BLaER1 (cell line): ENCODE results near the gene PYY.
A peak's percentile ranks its signal among the peaks of the same experiment; 100 is the strongest.
"Not testable (repeated sequence)": the region's sequence is repeated elsewhere in the genome, so short reads cannot be mapped to it uniquely, and the experiment has no call there.

Experiments used
- H3K27ac ChIP-seq: shearing (Covaris generic); formaldehyde crosslinking; 2 replicates; pipeline ENCODE4 v1.8.1; 2022
- H3K27me3 ChIP-seq: shearing (Covaris generic); formaldehyde crosslinking; 2 replicates; pipeline ENCODE4 v1.8.1; 2022
- H3K36me3 ChIP-seq: shearing (Covaris generic); formaldehyde crosslinking; 2 replicates; pipeline ENCODE4 v1.8.1; 2022
- H3K4me1 ChIP-seq: shearing (Covaris generic); formaldehyde crosslinking; 2 replicates; pipeline ENCODE4 v1.8.1; 2022
- H3K4me2 ChIP-seq: shearing (Covaris generic); formaldehyde crosslinking; 2 replicates; pipeline ENCODE4 v1.8.1; 2022
- H3K4me3 ChIP-seq: shearing (Covaris generic); formaldehyde crosslinking; 2 replicates; pipeline ENCODE4 v1.8.1; 2022
- H3K9ac ChIP-seq: shearing (Covaris generic); formaldehyde crosslinking; 2 replicates; pipeline ENCODE4 v1.8.1; 2022
- H3K9me3 ChIP-seq: shearing (Covaris generic); formaldehyde crosslinking; 2 replicates; pipeline ENCODE4 v1.8.1; 2022
- H4K20me1 ChIP-seq: shearing (Covaris generic); formaldehyde crosslinking; 2 replicates; pipeline ENCODE4 v1.8.1; 2022
- Cebpa-rat ChIP-seq: shearing (Covaris generic); IDR thresholded peaks from 2 replicates; pipeline ENCODE4 v1.8.1; 2022

The PYY gene

GRCh38 chr17:43951750-43952149, 2.0 kb downstream of the PYY start:
- Histone ChIP-seq H3K4me2 (no peak overlapping the region), H3K27ac (no peak overlapping the region), H4K20me1 (no peaks in the 10 kb centered on the region), H3K27me3 (peaks cover 40% of the 10 kb centered on the region), H3K9ac (no peak overlapping the region), H3K4me1 (peaks cover 44% of the 10 kb centered on the region), H3K9me3 (no peaks in the 10 kb centered on the region), H3K4me3 (no peak overlapping the region), H3K36me3 (no peaks in the 10 kb centered on the region)
- no peak for TF ChIP-seq Cebpa-rat

DNA sequence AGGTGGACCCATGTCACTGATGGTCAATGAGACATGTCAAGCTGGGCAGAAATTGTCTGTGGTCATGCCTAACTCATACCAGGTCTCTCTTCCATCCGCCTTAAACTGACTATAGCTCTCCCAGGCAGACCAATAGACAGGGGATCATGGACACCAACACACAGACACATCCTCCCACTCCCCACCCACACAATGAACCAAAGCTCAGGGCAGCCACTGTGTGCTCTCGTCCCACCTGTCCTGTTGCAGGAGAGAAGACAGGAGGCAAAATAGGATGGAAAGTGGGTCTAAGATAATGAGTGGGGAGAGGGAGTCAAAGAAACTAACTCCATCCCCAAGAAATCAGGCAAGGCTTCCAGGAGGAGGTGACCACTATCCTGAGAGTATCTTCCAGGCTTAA, 3.2 kb downstream of the PYY start:
- H3K4me2 ChIP-seq = no peak overlapping the region
- H3K4me3 ChIP-seq = no peak overlapping the region
- no peak for TF ChIP-seq Cebpa-rat
- peaks cover 52% of the 10 kb centered on the region for H3K4me1 ChIP-seq
- no peaks in the 10 kb centered on the region for H3K9me3 ChIP-seq
- no peak overlapping the region for H3K27ac ChIP-seq
- no peaks in the 10 kb centered on the region for H3K36me3 ChIP-seq
- no peaks in the 10 kb centered on the region for H4K20me1 ChIP-seq
- H3K27me3 ChIP-seq = peaks cover 40% of the 10 kb centered on the region
- H3K9ac ChIP-seq = no peak overlapping the region

- Histone ChIP-seq H3K27me3 (peaks cover 40% of the 10 kb centered on the region), H3K4me1 (peaks cover 51% of the 10 kb centered on the region), H3K4me3 (no peak overlapping the region), H3K9ac (no peak overlapping the region), H3K9me3 (no peaks in the 10 kb centered on the region), H3K4me2 (peak overlapping the region; percentile 8), H4K20me1 (no peaks in the 10 kb centered on the region), H3K36me3 (no peaks in the 10 kb centered on the region), H3K27ac (no peak overlapping the region)
- TF ChIP-seq Cebpa-rat = no peak
These were observed 4.0 kb downstream of the PYY start for GRCh38 chr17:43949781-43950180.

- Histone ChIP-seq H3K9me3 (no peaks in the 10 kb centered on the region), H3K9ac (no peak overlapping the region), H3K4me1 (peaks cover 34% of the 10 kb centered on the region), H4K20me1 (no peaks in the 10 kb centered on the region), H3K36me3 (no peaks in the 10 kb centered on the region), H3K4me2 (peak overlapping the region; percentile 56), H3K27ac (no peak overlapping the region), H3K4me3 (no peak overlapping the region), H3K27me3 (peaks cover 10% of the 10 kb centered on the region)
- no peak for TF ChIP-seq Cebpa-rat
These were observed 7.0 kb downstream of the PYY start for GRCh38 chr17:43946781-43947180.

DNA sequence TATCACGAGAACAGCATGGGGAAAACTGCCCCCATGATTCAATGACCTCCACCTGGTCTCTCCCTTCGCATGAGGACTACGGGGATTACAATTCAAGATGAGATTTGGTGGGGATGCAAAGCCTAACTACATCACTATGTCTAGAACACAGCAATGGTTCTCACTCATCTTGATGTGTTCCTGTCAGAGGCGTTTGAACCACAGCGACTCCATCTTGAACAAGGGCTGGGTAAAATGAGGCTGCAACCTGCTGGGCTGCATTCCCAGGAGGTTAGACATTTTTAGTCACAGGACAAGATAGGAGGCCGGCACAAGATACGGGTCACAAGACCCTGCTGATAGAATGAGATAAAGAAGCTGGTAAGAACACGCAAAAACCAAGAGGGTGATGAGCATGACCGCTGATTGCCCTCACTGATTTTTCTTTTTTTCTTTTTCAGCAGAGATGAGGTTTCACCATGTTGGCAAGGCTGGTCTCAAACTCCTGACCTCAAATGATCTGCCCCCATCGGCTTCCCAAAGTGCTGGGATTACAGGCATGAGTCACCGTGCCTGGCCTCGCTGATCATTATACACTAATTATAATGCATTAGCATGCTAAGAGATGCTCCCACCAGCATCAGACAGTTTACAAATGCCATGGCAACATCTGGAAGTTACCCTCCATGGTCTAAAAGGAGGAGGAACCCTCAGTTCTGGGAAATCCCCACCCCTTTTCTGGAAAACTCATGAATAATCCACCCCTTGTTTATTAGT, 8.5 kb downstream of the PYY start:
- Histone ChIP-seq H4K20me1 (no peaks in the 10 kb centered on the region), H3K4me1 (peaks cover 43% of the 10 kb centered on the region), H3K4me3 (no peak overlapping the region), H3K9ac (no peak overlapping the region), H3K9me3 (no peaks in the 10 kb centered on the region), H3K4me2 (no peak overlapping the region), H3K27ac (no peak overlapping the region), H3K36me3 (no peaks in the 10 kb centered on the region), H3K27me3 (no peaks in the 10 kb centered on the region)
- no peak for TF ChIP-seq Cebpa-rat

DNA sequence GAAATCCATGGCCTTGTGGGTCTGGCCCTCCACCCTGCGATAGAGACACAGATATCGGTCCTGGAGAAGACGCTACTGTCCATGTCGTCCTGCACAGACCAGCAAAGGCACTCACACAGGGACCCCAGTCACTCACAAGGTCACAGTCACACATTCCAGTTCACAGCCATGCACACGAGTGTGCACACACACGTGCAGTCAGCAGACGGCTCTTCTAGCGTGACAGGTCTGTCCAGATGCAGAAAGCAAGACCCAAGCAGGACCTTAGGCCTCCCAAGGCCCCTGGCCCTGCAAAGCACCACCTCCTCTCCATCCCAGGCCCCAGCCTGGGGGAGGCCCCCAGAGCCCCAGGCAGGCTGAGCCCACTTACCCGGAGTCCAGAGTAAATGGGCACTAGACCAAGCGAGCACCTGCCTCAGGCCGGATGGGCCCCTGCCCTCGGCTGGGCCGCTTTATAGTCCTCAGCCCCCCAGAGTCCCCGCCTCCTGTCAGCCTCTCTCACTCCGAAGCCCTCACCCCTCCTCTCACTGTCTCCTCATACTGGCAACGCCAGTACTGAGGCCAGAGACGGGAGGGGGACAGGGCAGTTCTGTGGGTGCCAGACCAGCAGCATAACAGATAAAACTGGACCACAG, 11.6 kb downstream of the PYY start, which contains the start of gene PPY:
Gene PPY, minus strand, starts transcription at position 426 of the 635 bp plus-strand sequence. CDS start 822 bp downstream, outside the sequence.
- Histone ChIP-seq H3K4me1 (peaks cover 56% of the 10 kb centered on the region), H3K4me2 (no peak within 1 kb of the TSS), H3K9ac (no peak within 1 kb of the TSS), H3K4me3 (no peak within 1 kb of the TSS), H3K36me3 (no peaks in the 10 kb centered on the region), H4K20me1 (no peaks in the 10 kb centered on the region), H3K27me3 (no peaks in the 10 kb centered on the region), H3K9me3 (no peaks in the 10 kb centered on the region), H3K27ac (no peak within 1 kb of the TSS)
- no peak for TF ChIP-seq Cebpa-rat

DNA sequence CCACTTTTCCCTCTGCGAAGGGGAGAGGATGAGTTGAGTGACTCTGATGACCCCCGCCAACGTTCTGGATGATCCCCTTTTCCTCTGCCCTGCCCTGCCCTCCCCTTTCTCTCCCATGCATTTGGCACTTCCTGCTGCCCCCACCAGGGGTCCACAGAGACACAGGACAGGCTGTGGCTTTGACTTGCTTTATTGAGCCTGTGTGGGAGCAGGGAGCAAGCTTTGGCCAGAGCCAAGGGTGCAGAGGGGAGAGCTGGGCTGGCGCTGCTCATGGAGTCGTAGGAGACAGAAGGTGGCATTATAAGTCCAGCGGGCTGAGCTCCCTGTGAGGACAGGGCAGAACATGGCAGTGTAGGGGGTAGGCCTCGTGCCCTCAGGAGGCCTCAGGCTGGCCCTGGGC, 13.1 kb downstream of the PYY start:
- Histone ChIP-seq H3K4me2 (peak overlapping the region; percentile 88; the same call in 1 of the 2 replicates), H3K27me3 (no peaks in the 10 kb centered on the region), H3K9me3 (no peaks in the 10 kb centered on the region), H3K36me3 (no peaks in the 10 kb centered on the region), H3K27ac (peak overlapping the region; percentile 59; the same call in 1 of the 2 replicates), H3K4me3 (no peak overlapping the region), H4K20me1 (no peaks in the 10 kb centered on the region), H3K4me1 (peaks cover 41% of the 10 kb centered on the region), H3K9ac (no peak overlapping the region)
- no peak for TF ChIP-seq Cebpa-rat

GRCh38 chr17:43939886-43940285, 13.9 kb downstream of the PYY start:
- no peaks in the 10 kb centered on the region for H3K36me3 ChIP-seq

GRCh38 chr17:43939452-43939851, 14.3 kb downstream of the PYY start:
- not testable (repeated sequence) for H3K9ac ChIP-seq, H3K27ac ChIP-seq, H3K9me3 ChIP-seq, H4K20me1 ChIP-seq, H3K36me3 ChIP-seq, H3K27me3 ChIP-seq
- Histone ChIP-seq H3K4me3 (peak overlapping the region; percentile 64; the same call in 1 of the 2 replicates), H3K4me2 (peak overlapping the region; percentile 88), H3K4me1 (peaks cover 34% of the 10 kb centered on the region)

More at GRCh38 chr17:43939886-43940285, 13.9 kb downstream of the PYY start:
- no peak for TF ChIP-seq Cebpa-rat
- no peaks in the 10 kb centered on the region for H3K9me3 ChIP-seq
- H3K4me1 ChIP-seq = peaks cover 34% of the 10 kb centered on the region
- H3K27ac ChIP-seq = no peak overlapping the region
- H3K27me3 ChIP-seq = no peaks in the 10 kb centered on the region
- H3K4me3 ChIP-seq = no peak overlapping the region
- peak overlapping the region; percentile 88 for H3K4me2 ChIP-seq
- H3K9ac ChIP-seq = no peak overlapping the region
- no peaks in the 10 kb centered on the region for H4K20me1 ChIP-seq

- no peaks in the 10 kb centered on the region for H3K36me3 ChIP-seq
- H3K9me3 ChIP-seq = no peaks in the 10 kb centered on the region
- H3K4me3 ChIP-seq = peak overlapping the region; percentile 64
- no peaks in the 10 kb centered on the region for H3K27me3 ChIP-seq
- peak overlapping the region; percentile 61; the same call in 1 of the 2 replicates for H3K9ac ChIP-seq
- H4K20me1 ChIP-seq = no peaks in the 10 kb centered on the region
- peak overlapping the region; percentile 69 for H3K27ac ChIP-seq
- H3K4me1 ChIP-seq = peaks cover 34% of the 10 kb centered on the region
- peak overlapping the region; percentile 88 for H3K4me2 ChIP-seq
- no peak for TF ChIP-seq Cebpa-rat
These were observed 14.9 kb downstream of the PYY start for GRCh38 chr17:43938838-43939182.
